HEK293 (cell line): ENCODE measurements around the gene SLC26A8.

Experiments used
- CTCF ChIA-PET: fragments of 350-600 bp; formaldehyde crosslinking; extraction: SDS; loops from one replicate; lab custom pipeline; 2021; ENCODE audit warnings: antibody characterized with exemption; lab: Yijun Ruan, JAX
- POLR2A ChIA-PET: fragments of 300-600 bp; formaldehyde crosslinking; extraction: SDS; loops from one replicate; lab custom pipeline; 2020; ENCODE audit warnings: antibody characterized with exemption, inconsistent platforms; lab: Yijun Ruan, JAX
- H3K27ac ChIP-seq: fragments of 200-500 bp; sonication (Bioruptor generic); 2 replicates; pipeline ENCODE4 v1.5.1; 2014; ENCODE audit warnings: low read depth, low read length, control low read depth, inconsistent platforms; ENCODE audit errors: extremely low read depth
- H3K36me3 ChIP-seq, 2 experiments: fragments of 200-500 bp in 1 of 2; sonication (Bioruptor generic) in 1 of 2; 1 replicate in 1 of 2; 2 replicates in 1 of 2; pipeline ENCODE4 v1.5.1; 2014 to 2017; ENCODE audit warnings: inconsistent platforms in 2 of 2, low read length in 2 of 2; ENCODE audit not compliant: control insufficient read depth in 2 of 2, insufficient read depth in 1 of 2
- H3K4me1 ChIP-seq: fragments of 200-500 bp; sonication (Bioruptor generic); 2 replicates; pipeline ENCODE4 v1.5.1; 2014; ENCODE audit warnings: mild to moderate bottlenecking, low read length, inconsistent platforms; ENCODE audit not compliant: control insufficient read depth, insufficient read depth
- H3K4me3 ChIP-seq: 2 replicates; pipeline ENCODE4 v1.5.1; 2011; ENCODE audit warnings: low read depth, mild to moderate bottlenecking, control low read depth, low read length, moderate library complexity
- H3K9me3 ChIP-seq: fragments of 200-500 bp; sonication (Bioruptor generic); 2 replicates; pipeline ENCODE4 v1.5.1; 2014; ENCODE audit warnings: low read depth, low read length, inconsistent platforms; ENCODE audit not compliant: control insufficient read depth, insufficient read depth
- ATF2 ChIP-seq: fragments of 450-650 bp; formaldehyde crosslinking; IDR thresholded peaks from 2 replicates; pipeline ENCODE4 v1.5.1; 2016; ENCODE audit warnings: missing biosample characterization, missing genetic modification characterization, low read depth
- EGR2 ChIP-seq: fragments of 450-650 bp; formaldehyde crosslinking; IDR thresholded peaks from 2 replicates; pipeline ENCODE4 v1.5.1; 2016; ENCODE audit warnings: low read depth, missing biosample characterization, missing genetic modification characterization
- MEIS1 ChIP-seq: sonication (generic); formaldehyde crosslinking; IDR thresholded peaks from 2 replicates; pipeline ENCODE4 v1.8.1; 2022; ENCODE audit warnings: missing genetic modification reagents, mild to moderate bottlenecking, borderline replicate concordance
- ZBTB10 ChIP-seq: fragments of 450-650 bp; formaldehyde crosslinking; IDR thresholded peaks from 2 replicates; pipeline ENCODE4 v1.5.1; 2016; ENCODE audit warnings: missing biosample characterization, missing genetic modification characterization
- ZEB2 ChIP-seq: fragments of 450-650 bp; formaldehyde crosslinking; IDR thresholded peaks from 2 replicates; pipeline ENCODE4 v1.5.1; 2016; ENCODE audit warnings: missing biosample characterization, missing genetic modification characterization
- ZNF10 ChIP-seq: fragments of 450-650 bp; formaldehyde crosslinking; IDR thresholded peaks from 2 replicates; pipeline ENCODE4 v1.5.1; 2017; ENCODE audit warnings: missing biosample characterization, missing genetic modification characterization
- ZNF112 ChIP-seq: fragments of 450-650 bp; formaldehyde crosslinking; IDR thresholded peaks from 2 replicates; pipeline ENCODE4 v1.5.0; 2017; ENCODE audit warnings: missing biosample characterization, missing genetic modification characterization
- ZNF133 ChIP-seq: fragments of 450-650 bp; formaldehyde crosslinking; IDR thresholded peaks from 2 replicates; pipeline ENCODE4 v1.5.1; 2016; ENCODE audit warnings: missing biosample characterization, missing genetic modification characterization
- ZNF214 ChIP-seq: fragments of 450-650 bp; formaldehyde crosslinking; IDR thresholded peaks from 2 replicates; pipeline ENCODE4 v1.5.1; 2017; ENCODE audit warnings: missing biosample characterization, mild to moderate bottlenecking, missing genetic modification characterization, borderline replicate concordance
- ZNF362 ChIP-seq: fragments of 450-650 bp; formaldehyde crosslinking; IDR thresholded peaks from 2 replicates; pipeline ENCODE4 v1.5.1; 2016; ENCODE audit warnings: missing biosample characterization, missing genetic modification characterization
- ZNF423 ChIP-seq: fragments of 450-650 bp; formaldehyde crosslinking; IDR thresholded peaks from 2 replicates; pipeline ENCODE4 v1.5.1; 2016; ENCODE audit warnings: missing biosample characterization, missing genetic modification characterization
- ZNF558 ChIP-seq: fragments of 450-650 bp; formaldehyde crosslinking; IDR thresholded peaks from 2 replicates; pipeline ENCODE4 v1.5.1; 2016; ENCODE audit warnings: missing biosample characterization, missing genetic modification characterization
- ZNF707 ChIP-seq: fragments of 450-650 bp; formaldehyde crosslinking; IDR thresholded peaks from 2 replicates; pipeline ENCODE4 v1.5.1; 2016; ENCODE audit warnings: missing biosample characterization, missing genetic modification characterization
- TF ChIP-seq, protein P1 (sequence below): fragments of 450-650 bp; formaldehyde crosslinking; IDR thresholded peaks from 2 replicates; pipeline ENCODE4 v1.5.1; 2017; ENCODE audit warnings: missing biosample characterization, missing genetic modification characterization
- TF ChIP-seq, protein P2 (sequence below): fragments of 450-650 bp; formaldehyde crosslinking; IDR thresholded peaks from 2 replicates; pipeline ENCODE4 v1.5.1; 2016; ENCODE audit warnings: missing biosample characterization, missing genetic modification characterization
- TF ChIP-seq, protein P3 (sequence below): fragments of 450-650 bp; formaldehyde crosslinking; IDR thresholded peaks from 2 replicates; pipeline ENCODE4 v1.5.1; 2016; ENCODE audit warnings: missing biosample characterization, missing genetic modification characterization, borderline replicate concordance

The SLC26A8 gene

GRCh38 chr6:36019167-36019566 lies 5.3 kb downstream of the SLC26A8 start (continued):
- TF ChIP-seq, protein P1, sequence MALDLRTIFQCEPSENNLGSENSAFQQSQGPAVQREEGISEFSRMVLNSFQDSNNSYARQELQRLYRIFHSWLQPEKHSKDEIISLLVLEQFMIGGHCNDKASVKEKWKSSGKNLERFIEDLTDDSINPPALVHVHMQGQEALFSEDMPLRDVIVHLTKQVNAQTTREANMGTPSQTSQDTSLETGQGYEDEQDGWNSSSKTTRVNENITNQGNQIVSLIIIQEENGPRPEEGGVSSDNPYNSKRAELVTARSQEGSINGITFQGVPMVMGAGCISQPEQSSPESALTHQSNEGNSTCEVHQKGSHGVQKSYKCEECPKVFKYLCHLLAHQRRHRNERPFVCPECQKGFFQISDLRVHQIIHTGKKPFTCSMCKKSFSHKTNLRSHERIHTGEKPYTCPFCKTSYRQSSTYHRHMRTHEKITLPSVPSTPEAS (tag by site-specific recombination), result no peak
- TF ChIP-seq, protein P2, sequence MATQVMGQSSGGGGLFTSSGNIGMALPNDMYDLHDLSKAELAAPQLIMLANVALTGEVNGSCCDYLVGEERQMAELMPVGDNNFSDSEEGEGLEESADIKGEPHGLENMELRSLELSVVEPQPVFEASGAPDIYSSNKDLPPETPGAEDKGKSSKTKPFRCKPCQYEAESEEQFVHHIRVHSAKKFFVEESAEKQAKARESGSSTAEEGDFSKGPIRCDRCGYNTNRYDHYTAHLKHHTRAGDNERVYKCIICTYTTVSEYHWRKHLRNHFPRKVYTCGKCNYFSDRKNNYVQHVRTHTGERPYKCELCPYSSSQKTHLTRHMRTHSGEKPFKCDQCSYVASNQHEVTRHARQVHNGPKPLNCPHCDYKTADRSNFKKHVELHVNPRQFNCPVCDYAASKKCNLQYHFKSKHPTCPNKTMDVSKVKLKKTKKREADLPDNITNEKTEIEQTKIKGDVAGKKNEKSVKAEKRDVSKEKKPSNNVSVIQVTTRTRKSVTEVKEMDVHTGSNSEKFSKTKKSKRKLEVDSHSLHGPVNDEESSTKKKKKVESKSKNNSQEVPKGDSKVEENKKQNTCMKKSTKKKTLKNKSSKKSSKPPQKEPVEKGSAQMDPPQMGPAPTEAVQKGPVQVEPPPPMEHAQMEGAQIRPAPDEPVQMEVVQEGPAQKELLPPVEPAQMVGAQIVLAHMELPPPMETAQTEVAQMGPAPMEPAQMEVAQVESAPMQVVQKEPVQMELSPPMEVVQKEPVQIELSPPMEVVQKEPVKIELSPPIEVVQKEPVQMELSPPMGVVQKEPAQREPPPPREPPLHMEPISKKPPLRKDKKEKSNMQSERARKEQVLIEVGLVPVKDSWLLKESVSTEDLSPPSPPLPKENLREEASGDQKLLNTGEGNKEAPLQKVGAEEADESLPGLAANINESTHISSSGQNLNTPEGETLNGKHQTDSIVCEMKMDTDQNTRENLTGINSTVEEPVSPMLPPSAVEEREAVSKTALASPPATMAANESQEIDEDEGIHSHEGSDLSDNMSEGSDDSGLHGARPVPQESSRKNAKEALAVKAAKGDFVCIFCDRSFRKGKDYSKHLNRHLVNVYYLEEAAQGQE, result no peak
- no peak for TF ChIP-seq ZNF707 (tag by site-specific recombination)
- no peak for TF ChIP-seq ATF2 (tag by site-specific recombination)

GRCh38 chr6:36018339-36018738 lies 6.1 kb downstream of the SLC26A8 start:
- no peak for TF ChIP-seq MEIS1 (CRISPR knock-in tag)
- no peak for TF ChIP-seq ZBTB10 (tag by site-specific recombination)
- no peak for TF ChIP-seq ZEB2 (tag by site-specific recombination)
- no peak for TF ChIP-seq ZNF558 (tag by site-specific recombination)
- TF ChIP-seq ZNF362 (tag by site-specific recombination), result no peak
- TF ChIP-seq ZNF133, result no peak
- TF ChIP-seq ZNF214 (tag by site-specific recombination), result no peak
- no peak for TF ChIP-seq ZNF112 (tag by site-specific recombination)
- no peak for TF ChIP-seq ZNF10 (tag by site-specific recombination)
- no peak for TF ChIP-seq ZNF423 (tag by site-specific recombination)
- TF ChIP-seq, protein P3, sequence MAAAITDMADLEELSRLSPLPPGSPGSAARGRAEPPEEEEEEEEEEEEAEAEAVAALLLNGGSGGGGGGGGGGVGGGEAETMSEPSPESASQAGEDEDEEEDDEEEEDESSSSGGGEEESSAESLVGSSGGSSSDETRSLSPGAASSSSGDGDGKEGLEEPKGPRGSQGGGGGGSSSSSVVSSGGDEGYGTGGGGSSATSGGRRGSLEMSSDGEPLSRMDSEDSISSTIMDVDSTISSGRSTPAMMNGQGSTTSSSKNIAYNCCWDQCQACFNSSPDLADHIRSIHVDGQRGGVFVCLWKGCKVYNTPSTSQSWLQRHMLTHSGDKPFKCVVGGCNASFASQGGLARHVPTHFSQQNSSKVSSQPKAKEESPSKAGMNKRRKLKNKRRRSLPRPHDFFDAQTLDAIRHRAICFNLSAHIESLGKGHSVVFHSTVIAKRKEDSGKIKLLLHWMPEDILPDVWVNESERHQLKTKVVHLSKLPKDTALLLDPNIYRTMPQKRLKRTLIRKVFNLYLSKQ (tag by site-specific recombination), result no peak
- no peak for TF ChIP-seq EGR2 (tag by site-specific recombination)
- Histone ChIP-seq H3K9me3 (no peaks in the 10 kb centered on the region), H3K4me3 (no peak overlapping the region), H3K4me1 (peaks cover 3% of the 10 kb centered on the region; the same call in 1 of the 2 replicates), H3K36me3 (no peaks in the 10 kb centered on the region), H3K27ac (no peak overlapping the region)
- ChIA-PET POLR2A (interaction anchor here (0.6 kb wide), 1 partner anchor 10 kb away, joined by 5 read pairs; no protein-coding TSS in a partner anchor), CTCF (interaction anchor here (0.9 kb wide), 2 partner anchors 8 to 105 kb away, joined by 3 to 4 read pairs; no protein-coding TSS in a partner anchor)
